ENCODE data around the gene HBE1.
"Not testable (repeated sequence)": the region's sequence is repeated elsewhere in the genome, so short reads cannot be mapped to it uniquely, and the experiment has no call there.

HBE1 gene

GRCh38 chr11:5253440-5253839 lies 16.3 kb downstream of the HBE1 start:
- not testable (repeated sequence) for DNase-seq (ENCODE audit: low read depth, low spot score); H3K27ac ChIP-seq (ENCODE audit: low read length); H3K27me3 ChIP-seq (ENCODE audit: control insufficient read depth, insufficient read depth, low read length); H3K4me3 ChIP-seq (ENCODE audit: low read length); H3K9me3 ChIP-seq (ENCODE audit: control insufficient read depth, insufficient read depth, low read length); H3K36me3 ChIP-seq (ENCODE audit: control insufficient read depth, insufficient read depth, low read length); H3K4me1 ChIP-seq (ENCODE audit: control insufficient read depth, insufficient read depth, low read length)
- WGBS (ENCODE audit: insufficient coverage, insufficient read length): no CpG with 5 or more reads among the region's 5 CpGs

- no CpG with 5 or more reads among the region's 1 CpG for WGBS (ENCODE audit: insufficient coverage, insufficient read length)
These were observed 16.9 kb downstream of the HBE1 start for GRCh38 chr11:5252919-5253265.

DNA sequence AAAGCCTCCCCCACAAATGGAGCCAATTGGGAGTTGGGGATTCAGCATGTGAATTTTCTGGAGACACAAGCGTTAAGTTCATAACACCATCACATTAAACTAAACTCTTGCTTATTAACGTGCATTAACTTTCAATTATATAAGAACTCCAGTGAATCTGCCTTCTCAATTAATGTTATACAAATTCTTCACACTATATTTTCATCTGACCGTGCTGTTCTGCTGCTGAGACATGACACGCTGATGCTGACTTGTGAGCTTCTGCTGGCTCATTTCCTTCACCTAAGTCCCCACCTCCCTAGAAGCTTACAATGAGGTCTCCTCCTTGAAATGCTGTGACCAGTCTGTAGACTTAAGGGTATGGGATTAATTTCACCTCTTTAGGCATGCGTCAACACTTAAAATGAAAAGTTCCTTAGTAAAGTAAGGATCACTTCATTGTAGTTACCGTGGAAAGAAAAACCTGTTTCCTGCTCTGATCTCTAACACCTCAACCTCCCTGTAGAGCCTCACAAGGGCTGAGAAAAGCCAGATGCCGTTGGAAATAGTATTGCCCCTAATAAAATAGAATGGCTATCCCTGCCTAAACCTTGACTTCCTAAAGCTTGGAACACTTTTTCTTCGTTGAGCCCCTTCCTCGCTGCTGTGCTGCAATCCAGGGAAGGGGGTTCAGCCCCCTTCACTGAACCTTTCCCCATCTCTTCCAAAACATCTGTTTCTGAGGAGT lies 17.4 kb downstream of the HBE1 start:
- Histone ChIP-seq H3K36me3 (ENCODE audit: control insufficient read depth, insufficient read depth, low read length) (no peaks in the 10 kb centered on the region), H3K4me1 (ENCODE audit: control insufficient read depth, insufficient read depth, low read length) (no peaks in the 10 kb centered on the region), H3K4me3 (ENCODE audit: low read length) (no peak overlapping the region), H3K27ac (ENCODE audit: low read length) (no peak overlapping the region), H3K27me3 (ENCODE audit: control insufficient read depth, insufficient read depth, low read length) (no peaks in the 10 kb centered on the region), H3K9me3 (ENCODE audit: control insufficient read depth, insufficient read depth, low read length) (no peaks in the 10 kb centered on the region)
- DNase-seq (ENCODE audit: low read depth, low spot score): no peak
- no CpG with 5 or more reads among the region's 9 CpGs for WGBS (ENCODE audit: insufficient coverage, insufficient read length)

More at GRCh38 chr11:5252919-5253265, 16.9 kb downstream of the HBE1 start:
- H3K27ac ChIP-seq (ENCODE audit: low read length): no peak overlapping the region
- DNase-seq (ENCODE audit: low read depth, low spot score): no peak
- no peaks in the 10 kb centered on the region for H3K27me3 ChIP-seq (ENCODE audit: control insufficient read depth, insufficient read depth, low read length)
- no peaks in the 10 kb centered on the region for H3K9me3 ChIP-seq (ENCODE audit: control insufficient read depth, insufficient read depth, low read length)
- H3K36me3 ChIP-seq (ENCODE audit: control insufficient read depth, insufficient read depth, low read length): no peaks in the 10 kb centered on the region
- H3K4me3 ChIP-seq (ENCODE audit: low read length): no peak overlapping the region
- 0 out of 2 replicates have a peak, but pooled peaks cover 1% of the 10 kb centered on the region for H3K4me1 ChIP-seq (ENCODE audit: control insufficient read depth, insufficient read depth, low read length)

DNA sequence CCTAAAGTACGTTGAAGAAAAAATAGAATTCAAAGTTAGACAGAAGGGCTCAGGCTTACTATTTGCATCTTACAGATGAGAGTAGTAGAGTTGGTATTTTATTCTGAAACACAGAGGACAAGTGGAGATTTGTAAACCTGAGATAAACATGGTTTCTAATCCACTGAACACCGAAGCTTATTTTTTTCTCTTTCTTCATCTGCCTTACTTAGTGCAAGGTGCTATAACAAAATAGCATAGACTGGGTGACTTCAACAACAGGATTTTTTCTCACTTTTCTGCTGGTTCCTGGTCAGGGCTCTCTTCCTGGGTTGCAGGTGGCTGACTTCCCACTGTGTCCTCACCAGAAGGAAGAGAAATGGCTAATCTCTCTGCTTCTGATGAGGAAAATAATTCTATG lies 18.0 kb downstream of the HBE1 start:
- no peaks in the 10 kb centered on the region for H3K9me3 ChIP-seq (ENCODE audit: control insufficient read depth, insufficient read depth, low read length)
- no peak overlapping the region for H3K27ac ChIP-seq (ENCODE audit: low read length)
- no CpG with 5 or more reads among the region's 2 CpGs for WGBS (ENCODE audit: insufficient coverage, insufficient read length)
- H3K4me1 ChIP-seq (ENCODE audit: control insufficient read depth, insufficient read depth, low read length): no peaks in the 10 kb centered on the region
- no peaks in the 10 kb centered on the region for H3K27me3 ChIP-seq (ENCODE audit: control insufficient read depth, insufficient read depth, low read length)
- no peak for DNase-seq (ENCODE audit: low read depth, low spot score)
- no peak overlapping the region for H3K4me3 ChIP-seq (ENCODE audit: low read length)
- H3K36me3 ChIP-seq (ENCODE audit: control insufficient read depth, insufficient read depth, low read length): no peaks in the 10 kb centered on the region

- Histone ChIP-seq H3K36me3 (ENCODE audit: control insufficient read depth, insufficient read depth, low read length) (no peaks in the 10 kb centered on the region), H3K4me1 (ENCODE audit: control insufficient read depth, insufficient read depth, low read length) (no peaks in the 10 kb centered on the region), H3K27me3 (ENCODE audit: control insufficient read depth, insufficient read depth, low read length) (no peaks in the 10 kb centered on the region), H3K27ac (ENCODE audit: low read length) (no peak overlapping the region), H3K9me3 (ENCODE audit: control insufficient read depth, insufficient read depth, low read length) (no peaks in the 10 kb centered on the region), H3K4me3 (ENCODE audit: low read length) (no peak overlapping the region)
- WGBS (ENCODE audit: insufficient coverage, insufficient read length): no CpG with 5 or more reads among the region's 4 CpGs
- DNase-seq (ENCODE audit: low read depth, low spot score): no peak
These were observed 19.1 kb downstream of the HBE1 start for GRCh38 chr11:5250543-5251204.

DNA sequence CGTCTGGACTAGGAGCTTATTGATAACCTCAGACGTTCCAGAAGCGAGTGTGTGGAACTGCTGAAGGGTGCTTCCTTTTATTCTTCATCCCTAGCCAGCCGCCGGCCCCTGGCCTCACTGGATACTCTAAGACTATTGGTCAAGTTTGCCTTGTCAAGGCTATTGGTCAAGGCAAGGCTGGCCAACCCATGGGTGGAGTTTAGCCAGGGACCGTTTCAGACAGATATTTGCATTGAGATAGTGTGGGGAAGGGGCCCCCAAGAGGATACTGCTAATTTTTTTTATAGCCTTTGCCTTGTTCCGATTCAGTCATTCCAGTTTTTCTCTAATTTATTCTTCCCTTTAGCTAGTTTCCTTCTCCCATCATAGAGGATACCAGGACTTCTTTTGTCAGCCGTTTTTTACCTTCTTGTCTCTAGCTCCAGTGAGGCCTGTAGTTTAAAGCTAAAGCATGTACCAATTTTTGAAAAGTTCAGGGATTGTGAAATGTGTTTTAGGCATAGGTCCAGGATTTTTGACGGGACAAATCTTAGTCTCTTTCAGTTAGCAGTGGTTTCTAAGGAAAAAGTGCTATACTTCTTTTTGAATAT lies 19.8 kb downstream of the HBE1 start, which contains the start of gene HBG1:
Gene HBG1, minus strand, starts transcription at position 51 of the 590 bp plus-strand sequence. CDS start 53 bp downstream, outside the sequence.
- not testable (repeated sequence) for H3K4me3 ChIP-seq (ENCODE audit: low read length); DNase-seq (ENCODE audit: low read depth, low spot score); H3K27ac ChIP-seq (ENCODE audit: low read length); H3K9me3 ChIP-seq (ENCODE audit: control insufficient read depth, insufficient read depth, low read length); H3K4me1 ChIP-seq (ENCODE audit: control insufficient read depth, insufficient read depth, low read length); H3K36me3 ChIP-seq (ENCODE audit: control insufficient read depth, insufficient read depth, low read length); H3K27me3 ChIP-seq (ENCODE audit: control insufficient read depth, insufficient read depth, low read length)
- WGBS (ENCODE audit: insufficient coverage, insufficient read length): no CpG with 5 or more reads among the region's 9 CpGs

- not testable (repeated sequence) for DNase-seq (ENCODE audit: low read depth, low spot score); H3K27ac ChIP-seq (ENCODE audit: low read length); H3K4me3 ChIP-seq (ENCODE audit: low read length); H3K9me3 ChIP-seq (ENCODE audit: control insufficient read depth, insufficient read depth, low read length); H3K4me1 ChIP-seq (ENCODE audit: control insufficient read depth, insufficient read depth, low read length); H3K36me3 ChIP-seq (ENCODE audit: control insufficient read depth, insufficient read depth, low read length); H3K27me3 ChIP-seq (ENCODE audit: control insufficient read depth, insufficient read depth, low read length)
- no CpG with 5 or more reads among the region's 7 CpGs for WGBS (ENCODE audit: insufficient coverage, insufficient read length)
These were observed 21.2 kb downstream of the HBE1 start for GRCh38 chr11:5248498-5248897.

DNA sequence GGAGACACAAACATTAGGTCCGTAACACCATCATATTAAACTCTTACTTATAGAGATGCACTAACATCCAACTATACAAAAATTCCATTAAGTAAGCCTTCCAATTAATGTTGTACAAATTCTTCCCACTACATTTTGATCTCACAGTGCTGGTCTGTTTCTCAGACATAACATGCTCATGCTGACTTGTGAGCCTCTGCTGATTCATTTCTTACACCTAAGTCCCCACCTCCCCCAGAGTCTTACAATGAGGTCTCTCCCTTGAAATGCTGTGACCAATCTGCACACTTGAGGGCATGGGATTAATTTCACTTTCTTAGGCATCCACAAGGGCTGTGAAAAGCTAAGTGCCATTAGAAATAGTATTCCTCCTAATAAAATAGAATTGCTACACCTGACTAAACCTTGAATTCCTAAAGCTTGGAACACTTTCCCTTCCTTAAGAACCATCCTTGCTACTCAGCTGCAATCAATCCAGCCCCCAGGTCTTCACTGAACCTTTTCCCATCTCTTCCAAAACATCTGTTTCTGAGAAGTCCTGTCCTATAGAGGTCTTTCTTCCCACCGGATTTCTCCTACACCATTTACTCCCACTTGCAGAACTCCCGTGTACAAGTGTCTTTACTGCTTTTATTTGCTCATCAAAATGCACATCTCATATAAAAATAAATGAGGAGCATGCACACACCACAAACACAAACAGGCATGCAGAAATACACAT lies 22.1 kb downstream of the HBE1 start:
- Histone ChIP-seq H3K27me3 (ENCODE audit: control insufficient read depth, insufficient read depth, low read length) (no peaks in the 10 kb centered on the region), H3K4me3 (ENCODE audit: low read length) (no peak overlapping the region)
- no CpG with 5 or more reads among the region's 3 CpGs for WGBS (ENCODE audit: insufficient coverage, insufficient read length)

DNA sequence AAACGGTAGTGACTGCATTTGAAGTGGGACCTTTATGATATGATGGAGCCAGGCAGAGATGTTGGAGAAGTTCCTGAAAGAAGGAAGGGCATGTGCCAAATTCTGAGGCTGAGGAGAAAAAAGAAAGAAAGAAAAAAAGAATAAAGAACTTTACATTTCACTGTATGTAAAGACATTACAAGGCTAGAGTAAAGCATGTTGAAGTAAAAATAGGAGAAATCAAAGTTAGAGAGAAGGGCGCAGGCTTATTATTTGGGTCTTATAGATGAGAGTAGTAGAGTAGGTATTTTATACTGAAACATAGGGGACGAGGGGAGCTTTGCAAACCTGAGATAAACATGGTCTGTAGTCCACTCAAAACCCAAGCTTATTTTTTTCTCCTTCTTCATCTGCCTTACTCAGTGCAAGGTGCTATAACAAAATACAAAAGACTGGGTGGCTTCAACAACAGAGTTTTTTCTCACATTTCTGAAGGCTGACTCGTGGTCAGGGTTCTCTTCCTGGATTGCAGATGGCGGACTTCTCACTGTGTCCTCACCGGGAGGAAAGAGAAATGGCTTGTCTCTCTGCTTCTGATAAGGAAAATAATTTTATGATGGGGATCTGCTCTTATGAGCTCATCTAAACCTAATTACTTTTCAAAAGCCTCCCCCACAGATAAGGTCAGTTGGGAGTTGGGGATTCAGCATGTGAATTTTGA lies 22.8 kb downstream of the HBE1 start:
- Histone ChIP-seq H3K36me3 (ENCODE audit: control insufficient read depth, insufficient read depth, low read length) (no peaks in the 10 kb centered on the region), H3K4me3 (ENCODE audit: low read length) (no peak overlapping the region), H3K27me3 (ENCODE audit: control insufficient read depth, insufficient read depth, low read length) (no peaks in the 10 kb centered on the region), H3K4me1 (ENCODE audit: control insufficient read depth, insufficient read depth, low read length) (no peaks in the 10 kb centered on the region), H3K9me3 (ENCODE audit: control insufficient read depth, insufficient read depth, low read length) (no peaks in the 10 kb centered on the region), H3K27ac (ENCODE audit: low read length) (no peak overlapping the region)
- no peak for DNase-seq (ENCODE audit: low read depth, low spot score)
- WGBS (ENCODE audit: insufficient coverage, insufficient read length): 100% methylated on average over 1 of the region's 6 CpGs

More for the DNA sequence above, 22.1 kb downstream of the HBE1 start:
- no peak for DNase-seq (ENCODE audit: low read depth, low spot score)
- Histone ChIP-seq H3K9me3 (ENCODE audit: control insufficient read depth, insufficient read depth, low read length) (no peaks in the 10 kb centered on the region), H3K27ac (ENCODE audit: low read length) (no peak overlapping the region), H3K36me3 (ENCODE audit: control insufficient read depth, insufficient read depth, low read length) (no peaks in the 10 kb centered on the region), H3K4me1 (ENCODE audit: control insufficient read depth, insufficient read depth, low read length) (no peaks in the 10 kb centered on the region)

DNA sequence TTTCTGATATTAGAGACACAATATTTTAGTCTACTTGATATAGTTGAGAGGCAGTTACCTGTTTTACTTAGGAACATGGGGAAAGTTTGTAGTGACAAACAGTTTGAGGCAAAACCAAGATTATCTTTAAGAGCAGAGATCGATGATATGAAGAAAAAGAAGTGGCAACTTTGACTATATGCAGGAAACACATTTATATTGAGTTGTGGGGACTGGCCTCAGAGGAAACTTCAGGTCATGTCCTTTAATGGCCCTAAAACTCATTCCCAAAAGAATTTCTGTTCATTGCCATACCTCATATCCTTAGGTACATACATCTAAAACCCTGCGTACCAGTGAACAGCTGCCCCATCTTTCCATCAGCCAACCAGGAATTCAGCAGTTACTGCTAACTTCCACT lies 24.6 kb downstream of the HBE1 start:
- Histone ChIP-seq H3K27me3 (ENCODE audit: control insufficient read depth, insufficient read depth, low read length) (no peaks in the 10 kb centered on the region), H3K4me1 (ENCODE audit: control insufficient read depth, insufficient read depth, low read length) (no peaks in the 10 kb centered on the region), H3K4me3 (ENCODE audit: low read length) (no peak overlapping the region), H3K9me3 (ENCODE audit: control insufficient read depth, insufficient read depth, low read length) (no peaks in the 10 kb centered on the region), H3K27ac (ENCODE audit: low read length) (no peak overlapping the region), H3K36me3 (ENCODE audit: control insufficient read depth, insufficient read depth, low read length) (no peaks in the 10 kb centered on the region)
- WGBS (ENCODE audit: insufficient coverage, insufficient read length): no CpG with 5 or more reads among the region's 2 CpGs
- DNase-seq (ENCODE audit: low read depth, low spot score): no peak
